A673 (cell line): Measurements from ENCODE around the gene HOMER3.

Experiments used
- CTCF ChIP-seq: fragments of 300-800, 200-600 bp; sonication (generic); conservative IDR thresholded peaks from 2 replicates; pipeline ENCODE4 v1.5.1; 2017; ENCODE audit warnings: low read depth, mild to moderate bottlenecking, antibody characterized with exemption, low read length, moderate library complexity, mixed read lengths
- EZH2 ChIP-seq: fragments of 200-600 bp; sonication (generic); IDR thresholded peaks from 2 replicates; pipeline ENCODE4 v1.6.1; 2017; ENCODE audit warnings: borderline replicate concordance, low read depth, mild to moderate bottlenecking, mixed read lengths, antibody characterized with exemption, low read length; ENCODE audit not compliant: poor library complexity, severe bottlenecking

GRCh38 chr19:18920400-18920799 lies 20.6 kb downstream of the HOMER3 start:
- TF ChIP-seq CTCF: no peak
- TF ChIP-seq EZH2: no peak
